Measurements from ENCODE around the gene CPNE1. TPM values are rescaled to one million over a fixed set of nuclear protein-coding genes. Genes with fewer than 3 reads are reported as not detected.
A peak's percentile ranks its signal among the peaks of the same experiment; 100 is the strongest.

The CPNE1 gene
- total RNA-seq, 2 donors from 2014 or later, result 39.2 to 60.4 TPM

- Histone ChIP-seq H3K36me3 (peaks cover 46% of the 10 kb centered on the region), H3K27ac (no peak overlapping the region), H3K9me3 (no peaks in the 10 kb centered on the region), H3K27me3 (no peaks in the 10 kb centered on the region), H3K4me1 (peaks cover 0 to 19% of the 10 kb centered on the region in 2 donors), H3K4me3 (no peak overlapping the region)
- TF ChIP-seq CTCF (IDR thresholded peaks at IDR 0.05), result no peak
- no peak for DNase-seq (ENCODE audit: low spot score)
Observed at GRCh38 chr20:35632539-35633115, 32.1 kb downstream of the CPNE1 start.

GRCh38 chr20:35630636-35631035 is 34.1 kb downstream of the CPNE1 start:
- no peak for DNase-seq (ENCODE audit: low spot score)
- TF ChIP-seq CTCF (IDR thresholded peaks at IDR 0.05), result no peak
- peaks cover 66% of the 10 kb centered on the region for H3K36me3 ChIP-seq

GRCh38 chr20:35629427-35630145 is 35.1 kb downstream of the CPNE1 start:
- H3K27ac ChIP-seq, result no peak overlapping the region
- H3K4me1 ChIP-seq, result no peaks in the 10 kb centered on the region
- TF ChIP-seq CTCF (IDR thresholded peaks at IDR 0.05), result no peak
- H3K36me3 ChIP-seq, result peaks cover 75% of the 10 kb centered on the region
- no peaks in the 10 kb centered on the region for H3K9me3 ChIP-seq
- H3K27me3 ChIP-seq, result no peaks in the 10 kb centered on the region
- H3K4me3 ChIP-seq, result no peak overlapping the region
- DNase-seq (ENCODE audit: low spot score), result no peak

More at GRCh38 chr20:35630636-35631035, 34.1 kb downstream of the CPNE1 start:
- H3K27me3 ChIP-seq, result no peaks in the 10 kb centered on the region
- H3K4me3 ChIP-seq, result no peak overlapping the region
- no peak overlapping the region for H3K27ac ChIP-seq
- peaks cover 0 to 5% of the 10 kb centered on the region in 2 donors for H3K4me1 ChIP-seq
- H3K9me3 ChIP-seq, result no peaks in the 10 kb centered on the region

- H3K36me3 ChIP-seq, result peaks cover 70% of the 10 kb centered on the region
- DNase-seq (ENCODE audit: low spot score), result peak; percentile 5
- H3K27ac ChIP-seq, result no peak overlapping the region
- no peaks in the 10 kb centered on the region for H3K27me3 ChIP-seq
- H3K9me3 ChIP-seq, result no peaks in the 10 kb centered on the region
- no peaks in the 10 kb centered on the region for H3K4me1 ChIP-seq
- H3K4me3 ChIP-seq, result no peak overlapping the region
- TF ChIP-seq CTCF (IDR thresholded peaks at IDR 0.05), result no peak
Observed at GRCh38 chr20:35627121-35627520, 37.6 kb downstream of the CPNE1 start.

GRCh38 chr20:35626386-35627001 is 38.2 kb downstream of the CPNE1 start:
- H3K4me1 ChIP-seq, result no peaks in the 10 kb centered on the region
- no peak overlapping the region for H3K27ac ChIP-seq
- no peak for TF ChIP-seq CTCF (IDR thresholded peaks at IDR 0.05)
- no peaks in the 10 kb centered on the region for H3K27me3 ChIP-seq
- H3K4me3 ChIP-seq, result no peak overlapping the region
- no peaks in the 10 kb centered on the region for H3K9me3 ChIP-seq
- peaks cover 64% of the 10 kb centered on the region for H3K36me3 ChIP-seq
- no peak for DNase-seq (ENCODE audit: low spot score)

Data from right atrium auricular region (tissue), 2 donors.